Measurements from ENCODE around the gene CABLES2.

The CABLES2 gene

DNA sequence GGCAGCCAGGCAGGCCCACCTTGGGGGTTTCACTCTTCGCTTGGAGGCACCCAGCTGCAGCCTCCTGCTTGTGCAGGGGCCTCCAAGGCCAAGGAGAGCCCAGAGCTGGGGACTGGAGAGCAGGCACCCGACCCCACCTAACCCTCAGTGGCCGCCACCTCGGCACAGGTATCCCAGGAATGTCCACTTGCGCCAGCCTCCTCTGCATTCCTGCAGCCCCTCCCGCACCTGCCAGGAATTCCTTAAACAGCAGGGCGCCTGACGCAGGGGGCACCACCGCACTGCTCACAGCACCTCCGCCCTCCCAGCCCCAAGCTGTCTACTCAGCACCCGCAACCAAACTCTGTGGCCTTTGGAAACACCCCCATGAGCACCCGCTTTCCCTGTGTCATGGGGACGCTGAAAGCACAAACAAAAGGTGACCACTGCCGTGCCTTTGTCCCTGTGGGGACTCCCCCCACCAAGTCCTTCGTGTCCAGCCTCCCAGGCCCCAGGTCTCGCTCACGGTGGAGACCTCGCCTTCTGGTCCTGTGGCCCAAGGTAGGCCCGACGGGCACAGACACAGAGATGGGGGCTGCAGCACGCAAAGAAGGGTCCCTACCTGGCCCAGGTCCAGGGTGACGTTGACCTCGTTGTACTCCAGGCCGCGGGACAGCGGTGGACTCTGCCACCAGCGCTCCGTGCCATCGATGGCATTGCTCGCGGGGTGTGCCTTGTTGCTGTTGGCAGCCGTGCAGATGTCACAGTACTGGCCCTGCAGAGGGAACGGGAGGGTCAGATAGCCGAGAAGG, 45.1 kb downstream of the CABLES2 start:
- DNase-seq (ENCODE audit: low read depth), result no peak

DNA sequence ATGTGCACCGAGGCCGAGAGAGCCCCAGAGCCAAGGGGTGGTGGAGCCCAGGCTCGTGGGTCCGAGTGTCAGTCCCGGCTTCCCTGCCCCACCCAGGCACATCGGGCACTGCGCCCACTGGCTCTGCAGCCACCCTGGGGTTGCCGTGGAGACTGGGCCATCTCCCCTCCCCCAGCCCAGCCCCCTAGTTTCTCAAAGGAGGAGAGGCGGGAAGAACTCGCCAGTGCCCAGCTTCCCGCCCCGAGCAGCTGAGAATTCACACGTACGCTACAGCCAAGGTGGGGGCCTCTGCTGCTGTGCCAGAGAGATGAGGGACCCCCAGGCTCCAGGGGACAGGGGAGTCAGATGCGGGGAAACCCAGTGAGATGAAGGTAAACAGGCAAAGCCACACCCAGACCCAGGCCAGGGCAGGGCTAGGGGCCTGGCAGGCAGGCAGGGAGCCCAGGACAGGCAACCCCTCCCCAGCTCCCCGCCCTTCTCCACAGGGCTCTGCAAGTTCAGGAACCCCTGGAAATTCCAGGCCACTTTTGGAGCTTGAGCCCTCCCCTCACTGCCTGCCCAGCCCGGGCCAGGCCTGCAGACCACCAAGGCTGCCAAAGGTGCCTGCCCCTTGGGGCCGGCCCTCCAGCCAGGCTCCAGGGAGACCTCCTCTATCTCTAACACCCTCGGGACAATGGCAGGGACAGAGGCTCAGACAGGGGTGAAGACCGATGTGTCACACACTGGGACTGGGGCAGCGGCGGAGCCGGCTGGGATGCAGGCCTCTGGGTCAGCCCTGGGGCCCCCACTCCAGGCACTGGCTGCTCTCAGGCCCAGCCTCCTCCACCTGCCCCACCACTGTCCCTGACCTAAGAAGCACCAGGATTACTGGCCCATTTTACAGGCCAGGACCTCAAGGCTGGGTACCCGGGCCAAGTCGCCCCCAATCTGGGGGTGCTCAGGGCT, 46.0 kb downstream of the CABLES2 start:
- DNase-seq (ENCODE audit: low read depth), result no peak

DNA sequence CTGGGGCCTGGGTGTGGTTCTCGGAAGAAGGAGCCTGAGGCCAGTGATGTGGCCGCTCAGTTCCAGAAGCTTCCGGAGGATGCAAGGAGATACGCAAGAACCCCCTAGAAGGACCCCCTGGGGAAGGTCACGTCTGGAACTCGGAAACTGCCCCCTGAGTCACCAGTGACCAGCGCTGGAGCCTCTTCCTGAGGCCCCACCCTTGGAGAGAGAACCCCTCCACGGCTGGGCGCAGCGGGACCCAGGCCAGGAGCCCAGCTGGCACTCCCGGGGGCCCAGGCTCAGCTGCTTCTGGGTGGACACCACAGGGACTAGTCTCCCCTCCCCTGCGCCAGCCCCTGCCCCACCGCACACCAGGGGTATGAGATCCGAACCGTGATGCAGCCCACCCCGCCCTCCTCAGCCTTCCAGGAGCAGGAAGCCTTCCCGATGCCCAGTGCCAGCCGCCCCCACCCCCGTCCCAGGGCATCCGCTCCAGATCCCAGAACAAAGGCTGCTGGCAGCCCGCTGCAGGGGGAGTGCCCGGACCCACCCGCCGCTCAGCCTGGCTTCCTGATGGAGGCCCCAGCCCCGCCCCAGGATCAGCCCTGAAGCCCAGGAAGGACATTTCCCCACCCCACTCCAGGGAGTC, 47.5 kb downstream of the CABLES2 start:
- no peak for DNase-seq (ENCODE audit: low read depth)

DNA sequence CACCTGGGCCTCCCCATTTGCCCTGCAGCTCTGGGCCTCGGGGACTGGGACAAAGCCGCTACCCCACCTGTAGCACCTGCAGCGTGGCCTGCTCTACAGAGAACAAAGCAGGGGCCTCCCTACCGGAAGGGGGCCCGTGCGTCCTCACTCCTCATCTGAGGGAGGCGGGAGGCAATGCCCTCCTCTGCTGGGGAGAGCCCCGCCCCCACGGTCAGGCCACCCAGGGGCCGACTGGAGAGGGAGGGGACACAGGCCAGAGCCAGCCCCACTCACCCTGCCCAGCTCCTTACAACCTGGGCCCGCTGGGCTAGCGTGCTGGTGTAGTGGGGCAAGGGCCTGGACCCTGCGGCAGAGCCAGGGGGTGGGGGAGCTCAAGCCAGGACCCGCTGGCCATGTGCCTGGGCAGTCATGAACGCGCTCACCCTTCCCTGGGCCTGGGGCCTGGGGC, 48.0 kb downstream of the CABLES2 start:
- no peak for DNase-seq (ENCODE audit: low read depth)

DNA sequence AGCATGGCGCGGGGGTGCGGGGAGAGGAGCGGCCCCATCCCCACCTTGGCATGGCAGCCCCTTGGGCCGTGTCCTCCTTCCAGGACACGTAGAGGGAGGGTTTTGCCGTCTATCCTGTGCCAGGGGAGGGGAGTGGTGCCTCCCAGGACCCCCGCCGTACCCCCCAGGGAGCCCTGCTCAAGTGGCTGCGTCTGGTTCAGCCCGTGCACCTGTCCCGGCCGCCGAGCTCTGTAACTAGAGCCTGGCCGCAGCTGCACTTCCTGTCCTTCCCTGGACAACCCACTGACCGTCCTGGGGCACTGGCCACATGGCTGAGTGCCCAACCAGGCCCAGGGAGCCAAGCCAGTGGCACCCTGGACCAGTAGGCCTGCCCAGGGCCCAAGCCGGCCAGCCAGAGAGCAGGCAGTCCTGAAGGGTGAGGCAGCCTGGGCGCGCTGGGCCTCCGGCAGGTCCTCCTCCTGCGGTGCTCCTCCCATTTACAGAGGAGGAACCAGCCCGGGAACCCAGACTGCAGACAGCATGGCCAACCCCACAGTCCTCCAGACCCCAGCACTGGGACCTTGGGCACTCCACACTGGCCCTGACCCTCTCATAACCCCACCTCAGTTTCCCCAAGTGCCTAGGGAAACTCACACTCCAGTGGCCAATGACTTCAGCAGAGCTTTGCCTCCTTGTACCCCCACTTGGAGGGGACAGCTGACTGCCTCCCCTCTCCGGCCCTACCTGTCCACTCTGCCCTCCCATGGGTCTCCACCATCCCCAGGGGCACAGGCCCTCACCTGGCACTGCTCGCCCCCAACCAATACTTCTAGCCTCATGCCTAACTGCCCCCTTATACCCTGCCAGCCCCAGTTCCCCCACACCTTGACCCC, 48.7 kb downstream of the CABLES2 start:
- DNase-seq (ENCODE audit: low read depth), result no peak

DNA sequence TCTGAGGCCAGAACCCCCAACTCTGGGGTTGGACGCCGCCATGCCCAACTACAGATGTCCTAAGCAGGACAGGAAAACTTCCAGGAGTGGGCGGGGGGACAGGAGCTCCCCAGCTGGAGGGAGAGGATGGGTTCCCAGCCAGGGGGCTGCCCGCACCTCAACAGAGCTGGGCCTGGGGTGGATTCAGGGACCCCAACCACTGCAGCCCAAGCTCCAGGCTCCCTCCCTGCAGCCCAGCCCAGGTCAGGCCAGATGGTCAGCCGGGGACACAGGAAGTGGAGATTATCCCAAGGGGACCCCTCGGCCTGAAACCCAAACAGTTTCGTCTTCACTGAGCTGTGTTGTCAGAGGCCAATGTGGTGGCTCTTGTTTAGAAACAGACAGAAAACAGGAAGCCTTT, 49.4 kb downstream of the CABLES2 start:
- no peak for DNase-seq (ENCODE audit: low read depth)

DNA sequence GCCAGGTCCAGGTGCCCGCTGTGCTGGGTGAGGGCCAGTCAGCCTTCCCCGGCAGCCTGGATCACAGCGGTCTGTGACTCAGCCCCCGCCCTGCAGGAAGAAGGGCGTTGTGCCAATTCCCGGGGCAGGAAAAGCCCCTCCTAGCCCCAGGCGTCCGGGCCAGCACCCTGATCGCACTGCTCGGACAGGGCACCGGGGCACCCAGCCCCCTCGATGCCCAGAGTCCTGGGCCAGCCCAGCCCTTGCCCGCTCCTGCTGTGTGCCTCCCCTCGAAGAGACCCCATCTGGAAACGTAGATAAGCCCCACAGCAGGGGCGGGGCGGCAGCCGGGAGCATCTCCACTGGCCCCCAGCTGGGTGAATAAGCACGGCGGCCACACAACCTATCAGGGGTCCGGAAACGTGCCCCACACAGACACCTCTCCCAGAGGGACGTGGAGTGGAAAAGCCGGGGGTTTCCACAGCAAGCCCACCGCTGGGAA, 49.9 kb downstream of the CABLES2 start:
- DNase-seq (ENCODE audit: low read depth), result no peak

DNA sequence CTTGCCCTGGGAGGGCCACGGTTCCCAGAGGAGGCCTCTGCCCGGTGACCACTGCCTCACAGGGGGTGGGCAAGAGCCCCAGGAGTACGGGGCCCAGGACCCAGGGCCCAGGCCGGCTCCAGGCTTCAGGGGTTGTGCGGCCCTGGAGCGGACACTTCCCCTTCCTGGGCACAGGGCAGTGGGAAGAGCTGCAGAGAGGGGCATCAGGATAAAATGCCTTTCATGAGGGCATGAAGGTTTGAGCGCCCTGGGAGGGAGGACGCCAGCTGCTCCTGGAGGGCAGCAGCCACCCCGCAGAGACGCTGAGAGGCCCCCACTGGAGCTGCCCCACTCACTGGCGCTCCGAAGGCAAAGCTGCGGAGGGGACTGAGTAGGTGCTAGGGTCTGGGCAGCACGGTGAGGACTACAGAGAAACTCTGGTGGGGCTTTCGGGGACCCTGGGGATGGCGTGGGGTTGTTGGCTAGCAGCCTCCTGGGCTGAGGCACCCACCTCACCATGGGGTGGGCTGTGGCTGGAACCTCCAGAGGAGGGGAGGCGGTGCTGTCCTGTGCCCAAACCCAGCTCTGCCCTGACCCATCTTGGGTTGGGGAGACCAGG, 50.4 kb downstream of the CABLES2 start:
- DNase-seq (ENCODE audit: low read depth), result no peak

DNA sequence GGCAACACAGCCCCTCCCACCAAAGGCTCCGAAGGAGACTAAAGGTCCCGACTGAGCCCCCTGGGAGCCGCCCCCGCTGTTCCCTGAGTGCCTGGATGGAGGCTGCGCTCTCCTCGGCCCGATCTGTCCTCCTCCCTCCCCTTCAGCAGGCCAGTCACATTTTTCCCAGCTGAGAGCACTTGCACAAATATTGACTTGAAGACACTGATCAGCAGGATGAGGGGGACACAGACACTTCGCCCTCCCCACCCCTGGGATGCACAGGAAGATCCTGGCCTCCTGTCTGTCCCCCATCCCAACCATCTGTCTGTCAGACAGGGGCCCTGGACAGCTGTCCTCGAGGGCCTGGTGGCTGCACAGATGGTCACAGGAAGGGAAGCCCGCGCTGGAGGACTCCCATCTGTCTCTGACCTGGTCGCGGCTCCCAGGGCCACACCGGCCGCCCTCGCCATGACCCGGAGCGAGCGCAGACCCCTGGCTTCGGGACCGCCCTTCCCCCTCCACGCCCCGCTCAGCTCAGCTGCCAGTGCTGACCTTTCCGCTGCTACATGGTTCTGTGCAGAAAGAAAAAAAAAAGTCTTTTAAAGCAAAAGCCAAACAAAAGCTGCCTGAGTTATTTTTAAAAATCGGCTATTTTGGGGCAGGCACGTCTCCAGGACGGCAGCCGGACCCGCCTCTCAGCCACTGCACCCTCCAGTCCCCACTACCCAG, 51.1 kb downstream of the CABLES2 start:
- no peak for DNase-seq (ENCODE audit: low read depth)

DNA sequence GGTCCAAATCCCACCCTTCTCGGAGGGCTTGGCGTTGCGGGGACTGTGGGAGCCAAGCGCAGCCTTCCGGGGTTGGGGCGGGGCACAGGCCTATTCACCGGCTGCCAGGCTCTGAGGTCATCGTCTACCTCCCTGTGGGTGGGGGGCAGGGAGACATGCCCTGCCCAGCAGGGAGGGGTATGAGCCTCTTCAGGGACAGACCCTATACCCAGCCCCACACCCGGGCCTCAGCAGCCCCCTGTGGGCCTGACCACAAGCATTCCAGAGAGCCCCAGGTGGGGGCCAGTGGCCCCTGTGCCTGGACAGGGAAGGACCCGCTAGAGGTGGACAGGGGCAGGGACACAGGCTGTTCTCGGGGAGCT, 51.6 kb downstream of the CABLES2 start:
- no peak for DNase-seq (ENCODE audit: low read depth)

DNA sequence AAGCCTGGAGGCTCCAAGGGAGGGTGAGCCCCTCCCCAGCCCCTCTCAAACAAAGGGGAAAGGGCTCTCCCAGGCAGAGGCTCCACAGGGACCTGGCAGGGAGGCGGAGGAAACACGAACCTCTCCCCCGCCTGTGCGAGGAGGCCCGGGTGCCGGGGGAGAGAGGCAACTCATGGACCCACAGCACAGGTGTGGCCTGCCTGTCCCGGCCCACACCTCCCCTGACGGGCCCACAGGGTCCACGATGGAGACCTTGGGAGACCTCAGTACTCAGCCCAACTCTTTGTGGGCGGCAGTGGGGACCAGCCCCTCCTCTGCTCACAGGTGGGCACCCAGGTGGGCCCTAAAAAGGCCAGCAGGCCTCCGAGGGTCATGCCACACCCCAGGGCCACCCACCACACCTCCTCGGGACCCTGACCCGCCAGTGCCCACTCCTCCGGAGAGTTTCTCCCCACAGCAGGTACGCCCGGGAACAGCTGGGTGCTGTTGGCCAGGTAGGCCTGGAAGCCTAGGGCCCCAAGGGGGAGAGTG, 52.2 kb downstream of the CABLES2 start:
- no peak for DNase-seq (ENCODE audit: low read depth)

DNA sequence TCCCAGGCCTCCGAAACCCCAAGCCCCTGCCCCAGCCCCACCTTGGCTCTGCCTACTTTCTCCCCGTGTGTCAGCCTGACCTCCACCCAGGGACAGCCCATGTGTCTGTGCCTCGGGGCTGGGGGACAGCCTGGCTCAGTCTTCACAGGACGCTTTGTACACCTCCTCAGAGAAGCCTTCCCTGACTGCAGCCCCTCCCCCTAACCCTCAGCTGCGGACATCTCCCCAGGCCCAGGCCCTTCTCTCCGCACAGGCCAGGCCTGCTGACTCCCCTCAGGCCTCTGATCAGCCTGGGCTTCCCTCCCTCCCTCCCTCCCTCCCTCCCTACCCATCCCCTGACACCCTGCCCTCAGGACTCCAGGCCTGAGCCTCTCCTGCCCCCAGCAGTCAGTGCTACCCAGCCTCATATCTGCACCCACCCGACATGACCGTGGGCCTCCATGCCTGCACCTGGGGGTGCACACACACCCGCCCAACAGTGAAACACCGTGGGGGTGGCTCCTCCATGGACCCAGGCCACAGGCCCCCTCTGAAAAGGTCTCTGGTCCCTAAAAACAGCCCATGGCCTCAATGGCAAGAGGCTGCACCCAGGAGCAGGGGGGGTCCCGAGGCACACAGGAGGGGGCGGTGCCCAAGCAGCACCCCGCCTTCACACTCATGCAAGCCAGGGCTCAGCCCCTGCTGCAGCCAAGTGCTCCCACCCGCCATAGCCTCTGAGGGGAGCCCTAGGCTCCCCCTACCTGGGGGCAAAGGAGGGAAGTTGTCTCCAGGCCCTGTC, 52.9 kb downstream of the CABLES2 start:
- no peak for DNase-seq (ENCODE audit: low read depth)

DNA sequence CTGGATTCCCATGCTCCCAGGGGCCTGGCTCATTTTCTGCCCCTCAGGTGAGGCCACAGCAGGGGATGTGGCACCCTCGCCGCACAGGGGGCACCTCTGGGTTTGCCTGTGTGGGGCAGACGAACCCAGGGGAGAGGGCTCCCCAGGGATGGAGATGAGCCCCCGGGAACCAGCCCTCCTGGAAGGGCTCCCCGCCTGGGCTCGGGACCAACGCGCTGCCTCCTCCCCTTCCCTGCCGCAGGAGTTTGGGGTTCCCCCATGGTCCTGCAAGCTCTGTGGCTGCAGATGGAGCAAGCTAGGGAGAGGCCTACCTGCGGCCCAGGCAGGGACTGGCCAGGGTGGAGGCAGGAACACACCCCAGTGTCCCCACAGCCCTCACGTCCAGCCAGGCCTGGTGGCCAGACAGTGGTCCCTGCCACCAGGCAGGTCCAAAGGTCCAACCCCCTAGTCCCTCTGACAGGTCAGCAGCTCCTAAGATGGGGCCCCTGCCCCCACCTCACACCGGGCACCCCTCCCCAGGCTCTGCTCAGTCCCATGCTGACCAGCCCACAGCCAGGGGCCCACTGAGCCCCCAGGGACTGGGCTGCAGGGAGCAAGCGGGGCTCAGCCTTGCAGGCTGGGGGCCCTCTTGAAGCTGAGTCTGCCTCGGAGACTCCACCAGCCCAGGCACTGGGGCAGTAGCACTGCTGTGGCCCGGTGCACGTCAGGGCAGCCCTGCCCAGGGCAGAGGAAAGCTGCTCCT, 53.6 kb downstream of the CABLES2 start:
- no peak for DNase-seq (ENCODE audit: low read depth)

DNA sequence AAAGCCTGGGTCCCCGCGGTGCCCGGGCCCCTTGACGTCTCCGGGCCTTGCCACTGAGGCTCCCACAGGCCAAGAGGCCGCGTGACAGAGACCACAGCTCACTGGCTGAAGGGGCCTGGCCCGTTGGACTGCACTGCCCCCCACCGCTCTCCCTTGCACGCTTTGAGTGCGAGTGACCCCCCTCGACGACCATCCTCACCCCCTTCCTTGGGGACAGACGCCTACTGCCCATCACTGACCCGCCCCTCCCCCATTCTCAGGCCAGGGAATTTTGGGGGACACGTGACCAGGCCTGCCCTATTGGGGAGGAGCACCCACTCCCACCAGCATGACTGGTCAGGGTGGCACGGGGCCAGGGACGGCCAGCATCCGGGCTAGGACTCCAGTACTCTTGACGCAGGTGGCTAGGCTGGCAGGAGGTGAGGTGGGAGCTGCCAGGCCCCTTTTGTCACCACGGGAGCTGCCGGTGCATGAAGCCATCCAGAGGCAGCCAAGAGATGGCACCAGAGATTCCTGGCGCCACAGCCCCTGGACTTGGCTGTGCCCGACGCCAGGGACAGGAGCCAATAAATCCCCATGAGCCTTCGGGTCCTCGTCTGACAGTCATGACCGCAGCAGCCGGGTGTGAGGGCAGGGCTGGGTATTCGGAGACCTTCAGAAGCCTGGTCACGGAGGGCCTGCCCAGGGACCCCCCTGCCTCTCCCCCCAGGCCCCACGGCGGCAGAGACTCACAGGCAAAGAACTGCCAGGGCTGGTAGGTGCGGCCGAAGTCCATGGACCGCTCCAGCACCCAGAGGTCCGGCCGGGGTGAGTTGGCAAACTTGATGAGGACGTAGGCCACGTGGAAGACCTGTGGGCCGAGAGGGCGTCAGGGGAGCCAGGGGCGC, 54.4 kb downstream of the CABLES2 start:
- no peak for DNase-seq (ENCODE audit: low read depth)

DNA sequence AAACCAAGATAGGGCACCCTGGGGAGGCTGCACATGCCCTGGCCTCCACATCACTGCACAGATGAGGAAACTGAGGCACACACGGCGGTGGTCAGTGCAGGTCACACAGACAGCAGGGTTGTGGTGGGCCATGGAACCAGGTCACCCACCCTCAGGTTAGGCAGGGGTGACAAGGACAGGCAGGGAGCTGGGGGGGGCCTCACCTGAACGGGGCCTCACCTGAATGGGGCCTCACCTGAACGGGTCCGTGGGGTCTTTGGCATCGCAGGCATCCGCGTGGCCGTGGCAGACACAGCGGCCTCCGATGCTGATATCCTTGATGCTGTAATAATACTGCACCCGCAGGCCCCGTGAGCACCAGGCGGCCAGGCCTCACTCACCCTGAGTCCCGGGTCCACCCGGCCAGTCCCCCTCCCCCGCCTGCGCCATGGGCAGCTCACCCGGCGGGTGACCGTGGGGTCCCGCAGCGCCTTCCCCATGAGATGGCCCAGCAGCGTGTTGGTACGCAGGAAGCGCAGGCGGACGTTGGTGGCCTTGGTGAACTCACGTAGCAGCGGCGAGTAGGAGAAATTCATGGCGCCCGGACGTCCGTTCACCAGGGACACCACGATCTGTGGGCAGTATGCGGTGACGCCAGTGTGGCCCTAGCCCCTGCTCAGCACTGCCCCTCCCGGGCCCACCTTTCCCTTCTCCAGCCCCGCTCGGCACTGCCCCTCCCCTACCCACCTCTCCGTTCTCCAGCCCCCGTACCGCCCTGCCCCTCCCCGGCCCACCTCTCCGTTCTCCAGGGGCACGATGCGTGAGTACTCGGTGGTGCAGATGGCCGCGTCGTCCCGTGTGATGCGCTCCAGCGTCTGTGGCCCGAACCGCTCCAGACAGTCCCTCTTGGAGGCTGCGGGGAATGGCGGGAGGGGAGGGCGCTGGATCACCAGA, 55.4 kb downstream of the CABLES2 start:
- no peak for DNase-seq (ENCODE audit: low read depth)

DNA sequence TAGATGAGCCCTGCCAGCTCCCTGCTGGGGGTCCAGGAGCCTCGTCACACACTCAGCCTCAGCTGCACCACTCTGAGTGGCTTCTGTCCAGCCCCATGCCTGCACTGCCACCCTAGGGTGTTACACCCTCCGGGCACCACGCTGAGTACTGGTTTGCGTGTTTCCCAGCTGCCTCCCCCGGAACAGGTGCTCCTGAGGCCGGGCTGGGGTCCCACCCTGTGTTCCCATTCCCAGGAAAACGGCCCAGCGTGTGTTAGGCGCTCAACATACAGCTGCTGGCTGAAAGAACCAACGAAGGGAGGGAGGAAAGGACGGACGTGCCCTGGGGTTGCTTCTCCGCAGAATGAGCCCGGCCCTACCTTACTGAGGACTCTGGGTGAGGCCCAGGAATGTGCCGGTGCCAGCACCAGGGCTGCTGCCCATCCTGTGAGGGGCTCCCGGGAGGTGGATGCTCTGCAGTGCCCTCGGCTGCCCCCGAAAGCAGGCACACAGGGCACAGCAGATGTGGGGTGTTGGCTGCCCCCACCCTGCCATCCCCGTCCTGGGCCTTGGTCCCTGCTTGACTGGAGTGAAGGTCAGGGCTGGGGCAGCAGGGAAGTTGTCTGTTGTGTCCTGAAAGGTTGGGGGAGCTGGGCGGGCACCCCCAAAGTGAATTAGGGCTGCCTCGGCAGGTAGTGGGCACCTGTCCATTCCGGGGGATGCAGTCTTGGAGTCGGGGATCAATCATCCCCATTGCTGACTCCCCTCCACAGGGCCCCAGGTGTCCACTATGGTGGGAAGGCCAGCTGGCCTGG, 56.3 kb downstream of the CABLES2 start:
- no peak for DNase-seq (ENCODE audit: low read depth)

Data from activated T-cell treated with anti-CD3 and anti-CD28 coated beads for 48 hours (primary cell).